ENCODE data around the gene NPLOC4. TPM values are rescaled to one million over a fixed set of nuclear protein-coding genes. Genes with fewer than 3 reads are reported as not detected.

The NPLOC4 gene
- total and polyA plus RNA-seq, 8 donors = 50.5 to 122 (median 56.5) TPM

DNA sequence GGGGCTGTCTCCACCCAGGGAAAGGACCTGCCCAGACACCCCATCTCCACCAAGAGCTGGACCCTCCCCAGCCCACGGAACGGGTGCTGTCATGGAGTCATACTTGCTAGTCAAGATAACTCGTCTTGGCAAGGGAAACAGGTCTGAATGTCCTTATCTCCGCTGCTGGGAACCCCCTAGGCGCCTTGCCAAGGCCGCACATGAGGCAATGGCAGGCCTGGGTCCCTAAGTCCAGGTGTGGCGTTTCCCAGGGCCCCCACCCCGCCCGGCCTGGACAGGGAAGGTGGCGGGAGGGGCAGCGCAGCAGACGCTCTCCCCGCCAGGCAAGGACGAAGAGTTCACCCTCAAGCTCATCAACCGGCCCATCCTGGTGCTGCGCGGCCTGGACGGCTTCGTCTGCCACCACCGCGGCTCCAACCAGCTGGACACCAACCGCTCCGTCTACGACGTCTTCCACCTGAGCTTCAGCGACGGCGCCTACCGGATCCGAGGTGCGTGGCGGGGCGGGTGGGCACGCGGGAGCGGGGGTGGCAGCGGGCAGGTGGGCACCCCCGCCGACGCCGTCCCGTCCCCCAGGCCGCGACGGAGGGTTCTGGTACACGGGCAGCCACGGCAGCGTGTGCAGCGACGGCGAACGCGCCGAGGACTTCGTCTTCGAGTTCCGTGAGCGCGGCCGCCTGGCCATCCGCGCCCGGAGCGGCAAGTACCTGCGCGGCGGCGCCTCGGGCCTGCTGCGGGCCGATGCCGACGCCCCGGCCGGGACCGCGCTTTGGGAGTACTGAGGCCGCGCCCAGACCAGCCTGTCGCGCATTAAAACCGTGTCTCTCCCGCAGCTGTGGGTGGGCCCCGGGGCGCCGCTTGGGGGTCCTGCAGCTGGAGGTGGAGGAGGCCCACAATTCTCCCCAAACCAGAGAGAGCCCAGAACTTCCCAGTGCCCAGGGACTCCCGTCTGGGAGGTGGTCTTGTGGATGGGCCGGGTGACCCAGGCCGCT, 100.3 kb downstream of the NPLOC4 start:
- peaks cover 3 to 59% of the 10 kb centered on the region in 2 donors for H3K27me3 ChIP-seq
- H3K9me3 ChIP-seq = no peaks in the 10 kb centered on the region
- TF ChIP-seq, protein P1, sequence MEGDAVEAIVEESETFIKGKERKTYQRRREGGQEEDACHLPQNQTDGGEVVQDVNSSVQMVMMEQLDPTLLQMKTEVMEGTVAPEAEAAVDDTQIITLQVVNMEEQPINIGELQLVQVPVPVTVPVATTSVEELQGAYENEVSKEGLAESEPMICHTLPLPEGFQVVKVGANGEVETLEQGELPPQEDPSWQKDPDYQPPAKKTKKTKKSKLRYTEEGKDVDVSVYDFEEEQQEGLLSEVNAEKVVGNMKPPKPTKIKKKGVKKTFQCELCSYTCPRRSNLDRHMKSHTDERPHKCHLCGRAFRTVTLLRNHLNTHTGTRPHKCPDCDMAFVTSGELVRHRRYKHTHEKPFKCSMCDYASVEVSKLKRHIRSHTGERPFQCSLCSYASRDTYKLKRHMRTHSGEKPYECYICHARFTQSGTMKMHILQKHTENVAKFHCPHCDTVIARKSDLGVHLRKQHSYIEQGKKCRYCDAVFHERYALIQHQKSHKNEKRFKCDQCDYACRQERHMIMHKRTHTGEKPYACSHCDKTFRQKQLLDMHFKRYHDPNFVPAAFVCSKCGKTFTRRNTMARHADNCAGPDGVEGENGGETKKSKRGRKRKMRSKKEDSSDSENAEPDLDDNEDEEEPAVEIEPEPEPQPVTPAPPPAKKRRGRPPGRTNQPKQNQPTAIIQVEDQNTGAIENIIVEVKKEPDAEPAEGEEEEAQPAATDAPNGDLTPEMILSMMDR (IDR thresholded peaks at IDR 0.05) = no peak
- peaks cover 6 to 19% of the 10 kb centered on the region in 2 donors for H3K4me1 ChIP-seq
- H3K36me3 ChIP-seq = peaks cover 0 to 39% of the 10 kb centered on the region in 2 donors
- no peak overlapping the region for H3K27ac ChIP-seq
- H3K4me3 ChIP-seq = no peak overlapping the region
- DNase-seq (peak in 2 of 4 donors; percentile 62 to 80), ATAC-seq (peak; percentile 16)
- intact Hi-C loops (cut with DNase I) = no loop called here

DNA sequence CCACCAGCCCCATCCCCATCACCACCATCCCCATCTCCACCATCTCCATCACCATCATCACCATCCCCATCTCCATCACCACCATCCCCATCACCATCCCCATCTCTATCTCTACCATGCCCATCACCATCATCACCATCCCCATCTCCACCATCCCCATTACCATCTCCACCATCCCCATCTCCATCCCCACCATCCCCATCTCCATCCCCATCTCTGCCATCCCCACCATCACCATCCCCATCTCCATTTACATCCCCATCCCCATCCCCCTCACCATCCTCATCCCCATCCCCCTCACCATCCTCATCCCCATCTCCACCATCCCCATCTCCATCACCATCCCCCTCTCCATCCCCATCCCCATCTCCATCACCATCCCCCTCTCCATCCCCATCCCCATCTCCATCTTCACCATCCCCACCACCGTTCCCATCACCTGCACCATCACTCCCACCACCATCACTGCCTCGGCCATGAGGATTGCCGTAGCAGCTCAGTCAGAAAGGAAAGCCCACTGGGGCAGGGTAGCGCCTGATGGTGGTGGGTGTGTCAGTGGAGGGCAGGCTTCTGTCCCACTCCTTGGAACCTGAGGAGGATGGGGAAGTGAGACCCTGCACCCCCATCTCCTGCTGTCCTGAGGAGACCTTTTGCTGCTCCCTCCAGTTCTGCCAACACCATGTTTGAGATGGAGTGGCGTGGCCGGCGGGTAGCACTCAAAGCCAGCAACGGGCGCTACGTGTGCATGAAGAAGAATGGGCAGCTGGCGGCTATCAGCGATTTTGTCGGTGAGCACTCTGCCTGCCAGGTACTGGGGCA, 101.2 kb downstream of the NPLOC4 start:
- intact Hi-C loops (cut with DNase I) = no loop called here
- Histone ChIP-seq H3K27ac (no peak overlapping the region), H3K4me3 (no peak overlapping the region), H3K27me3 (peaks cover 3 to 59% of the 10 kb centered on the region in 2 donors), H3K9me3 (no peaks in the 10 kb centered on the region), H3K36me3 (peaks cover 0 to 30% of the 10 kb centered on the region in 2 donors), H3K4me1 (peaks cover 6 to 19% of the 10 kb centered on the region in 2 donors)
- ATAC-seq (no peak), DNase-seq (no peak)
- TF ChIP-seq, protein P1 (IDR thresholded peaks at IDR 0.05) = no peak

DNA sequence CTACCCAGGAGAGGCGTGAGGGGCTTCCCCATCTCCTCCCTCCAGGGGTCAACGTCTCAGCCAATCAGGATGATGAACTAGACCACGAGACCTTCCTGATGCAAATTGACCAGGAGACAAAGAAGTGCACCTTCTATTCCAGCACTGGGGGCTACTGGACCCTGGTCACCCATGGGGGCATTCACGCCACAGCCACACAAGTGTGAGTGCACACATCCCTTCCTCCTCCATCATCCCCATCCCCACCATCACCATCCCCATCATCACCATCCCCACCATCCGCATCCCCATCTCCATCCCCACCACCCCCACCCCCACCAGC, 101.9 kb downstream of the NPLOC4 start:
- no peak overlapping the region for H3K27ac ChIP-seq
- no peaks in the 10 kb centered on the region for H3K9me3 ChIP-seq
- intact Hi-C loops (cut with DNase I) = no loop called here
- H3K4me3 ChIP-seq = no peak overlapping the region
- TF ChIP-seq, protein P1 (IDR thresholded peaks at IDR 0.05) = no peak
- no peak for DNase-seq
- ATAC-seq = no peak
- H3K27me3 ChIP-seq = peaks cover 3 to 59% of the 10 kb centered on the region in 2 donors
- peaks cover 6 to 19% of the 10 kb centered on the region in 2 donors for H3K4me1 ChIP-seq
- H3K36me3 ChIP-seq = peaks cover 0 to 22% of the 10 kb centered on the region in 2 donors

DNA sequence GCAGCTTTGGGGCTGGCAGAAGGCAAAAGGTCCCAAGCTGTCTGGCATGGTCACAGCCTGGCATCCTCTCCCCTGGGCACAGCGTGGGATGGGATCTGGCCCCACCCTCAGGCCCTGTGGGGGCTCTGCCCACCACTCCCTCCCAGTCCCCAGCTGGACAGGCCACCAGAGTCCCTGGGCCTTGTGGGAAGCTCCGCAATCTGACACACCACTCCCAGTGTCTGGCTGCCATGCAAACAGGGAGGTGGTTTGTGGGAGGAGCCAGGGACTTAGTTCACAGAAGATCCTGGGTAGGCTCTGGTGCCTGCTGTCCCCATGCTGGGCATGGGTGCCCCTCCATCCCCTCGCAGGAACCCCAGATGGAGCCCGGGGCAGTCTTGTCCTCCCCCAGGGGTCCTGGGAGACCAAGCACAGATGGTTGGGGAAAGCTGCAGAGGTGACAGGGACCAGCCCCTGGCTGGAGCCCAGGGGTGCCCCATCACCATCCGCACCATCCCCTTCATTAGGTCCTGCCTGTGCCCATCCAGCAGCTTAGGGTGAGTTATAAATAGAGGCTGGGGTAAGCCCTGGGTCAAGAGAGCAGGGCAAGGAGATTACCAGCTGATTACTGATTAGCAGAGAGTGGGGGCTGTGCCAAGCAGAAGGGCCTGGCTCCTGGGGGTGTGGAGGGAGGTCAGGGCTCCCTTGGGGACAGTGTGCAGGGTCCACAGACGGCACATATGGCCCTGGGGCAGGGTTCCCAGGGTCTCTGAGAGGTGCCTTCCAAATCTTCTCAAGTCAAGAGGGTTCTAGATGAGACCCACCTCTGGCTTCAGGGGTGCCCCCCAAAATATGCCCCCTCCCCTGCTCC, 102.5 kb downstream of the NPLOC4 start:
- TF ChIP-seq, protein P1 (IDR thresholded peaks at IDR 0.05) = no peak
- H3K36me3 ChIP-seq = peaks cover 0 to 16% of the 10 kb centered on the region in 2 donors
- DNase-seq = peak in 1 of 4 donors; percentile 51
- peaks cover 6 to 19% of the 10 kb centered on the region in 2 donors for H3K4me1 ChIP-seq
- H3K4me3 ChIP-seq = no peak overlapping the region
- ATAC-seq = no peak
- no peak overlapping the region for H3K27ac ChIP-seq
- intact Hi-C loops (cut with DNase I) = no loop called here
- H3K9me3 ChIP-seq = no peaks in the 10 kb centered on the region
- peaks cover 3 to 64% of the 10 kb centered on the region in 2 donors for H3K27me3 ChIP-seq
